GM12872 (cell line): Measurements from ENCODE around the gene ADARB2.

Source experiments
- TF ChIP-seq, protein P1 (sequence below): IDR thresholded peaks from 3 replicates; pipeline ENCODE4 v1.5.1; 2011; ENCODE audit warnings: low read depth, mild to moderate bottlenecking, low read length, moderate library complexity; ENCODE audit not compliant: insufficient read depth

The ADARB2 gene

DNA sequence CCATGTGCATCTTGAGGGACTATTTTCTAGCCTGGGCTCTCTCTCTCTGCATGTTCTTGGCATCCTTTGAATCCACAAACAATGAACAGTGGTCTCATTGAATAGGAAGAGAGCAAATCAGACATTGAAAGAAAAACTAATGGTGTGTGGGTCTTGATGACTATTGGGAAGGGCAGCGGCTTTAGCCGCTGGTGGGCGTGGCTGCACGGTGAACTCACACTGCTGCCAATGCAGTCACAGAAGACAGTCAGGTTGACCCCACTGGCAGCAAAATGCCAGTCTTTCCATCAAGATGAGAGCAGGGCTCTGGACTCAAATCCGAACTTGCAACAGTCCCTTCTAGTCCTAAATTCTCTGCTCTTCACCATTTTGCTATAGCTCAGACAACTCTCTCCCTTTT, 91.0 kb downstream of the ADARB2 start:
- TF ChIP-seq, protein P1, sequence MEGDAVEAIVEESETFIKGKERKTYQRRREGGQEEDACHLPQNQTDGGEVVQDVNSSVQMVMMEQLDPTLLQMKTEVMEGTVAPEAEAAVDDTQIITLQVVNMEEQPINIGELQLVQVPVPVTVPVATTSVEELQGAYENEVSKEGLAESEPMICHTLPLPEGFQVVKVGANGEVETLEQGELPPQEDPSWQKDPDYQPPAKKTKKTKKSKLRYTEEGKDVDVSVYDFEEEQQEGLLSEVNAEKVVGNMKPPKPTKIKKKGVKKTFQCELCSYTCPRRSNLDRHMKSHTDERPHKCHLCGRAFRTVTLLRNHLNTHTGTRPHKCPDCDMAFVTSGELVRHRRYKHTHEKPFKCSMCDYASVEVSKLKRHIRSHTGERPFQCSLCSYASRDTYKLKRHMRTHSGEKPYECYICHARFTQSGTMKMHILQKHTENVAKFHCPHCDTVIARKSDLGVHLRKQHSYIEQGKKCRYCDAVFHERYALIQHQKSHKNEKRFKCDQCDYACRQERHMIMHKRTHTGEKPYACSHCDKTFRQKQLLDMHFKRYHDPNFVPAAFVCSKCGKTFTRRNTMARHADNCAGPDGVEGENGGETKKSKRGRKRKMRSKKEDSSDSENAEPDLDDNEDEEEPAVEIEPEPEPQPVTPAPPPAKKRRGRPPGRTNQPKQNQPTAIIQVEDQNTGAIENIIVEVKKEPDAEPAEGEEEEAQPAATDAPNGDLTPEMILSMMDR = no peak

GRCh38 chr10:1645896-1646295, 91.4 kb downstream of the ADARB2 start:
- TF ChIP-seq, protein P1 = no peak

DNA sequence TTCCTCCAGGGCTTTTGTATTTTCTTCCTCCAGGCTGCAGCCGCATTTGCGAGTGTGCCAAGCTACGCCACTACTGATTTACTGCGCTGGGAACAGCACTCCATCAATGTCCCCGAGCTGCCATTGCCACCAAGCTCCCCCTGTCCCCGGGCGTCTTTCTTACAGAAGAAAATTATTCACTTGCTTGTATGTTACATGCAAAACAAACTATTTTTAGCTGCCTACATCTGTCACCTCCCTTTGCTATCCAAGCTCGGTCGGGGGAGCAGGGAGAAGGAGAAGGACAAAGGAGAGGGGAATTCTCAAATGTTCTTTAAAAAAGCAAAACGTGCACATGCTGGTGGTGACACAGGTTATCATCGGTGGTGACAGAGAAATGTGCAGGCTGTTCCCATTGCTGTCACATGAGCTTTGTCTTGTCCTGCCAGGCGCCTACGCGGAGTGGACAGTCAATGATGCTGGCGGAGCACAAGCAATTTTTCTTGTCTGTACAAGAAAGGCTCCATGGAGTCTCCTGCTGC, 93.1 kb downstream of the ADARB2 start:
- TF ChIP-seq, protein P1 = no peak

- TF ChIP-seq, protein P1 = no peak
Observed at GRCh38 chr10:1643908-1644179, 93.5 kb downstream of the ADARB2 start.

GRCh38 chr10:1643161-1643907, 94.0 kb downstream of the ADARB2 start:
- TF ChIP-seq, protein P1 = no peak

DNA sequence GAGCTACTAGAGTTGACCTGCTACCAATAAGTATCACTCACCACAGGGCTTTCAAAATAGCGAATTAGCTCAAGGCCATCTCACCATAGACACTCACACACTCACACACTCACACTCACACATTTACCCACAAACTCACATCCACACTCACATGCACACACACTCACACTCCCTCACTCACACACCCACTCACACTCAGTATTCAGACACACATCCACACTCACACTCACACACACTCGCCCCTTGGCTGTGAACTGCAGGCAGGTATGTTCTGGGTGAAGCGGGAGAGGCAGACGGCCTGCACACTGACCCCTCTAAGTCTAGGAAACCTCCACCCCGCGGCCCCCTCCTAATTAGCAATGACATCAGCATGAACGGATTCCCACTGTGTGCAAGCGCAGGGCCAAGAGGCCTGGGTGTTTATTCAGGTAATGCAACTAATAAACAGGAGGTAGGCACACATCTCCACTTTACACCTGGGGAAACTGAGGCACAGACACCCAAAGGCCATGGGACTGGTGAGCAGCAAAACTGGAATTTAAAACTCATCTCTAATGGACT, 94.6 kb downstream of the ADARB2 start:
- TF ChIP-seq, protein P1 = no peak

DNA sequence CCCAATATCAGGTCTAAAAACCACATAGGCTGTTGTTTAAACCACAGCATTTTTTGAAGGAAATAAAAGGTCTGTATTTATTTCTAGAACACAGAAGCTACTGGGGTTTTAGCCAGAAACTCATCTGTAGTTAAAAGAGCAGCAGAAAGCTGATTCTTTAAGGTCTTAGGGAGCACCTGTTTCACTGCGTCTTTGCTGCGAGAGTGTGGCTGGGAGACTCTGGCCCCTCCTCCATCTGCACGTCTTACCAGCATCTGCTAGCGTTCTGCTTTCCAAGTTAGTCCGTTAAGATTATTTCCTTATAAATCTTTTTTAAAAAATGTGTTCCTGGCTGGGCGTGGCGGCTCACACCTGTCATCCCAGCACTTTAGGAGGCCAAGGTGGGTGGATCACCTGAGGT, 95.9 kb downstream of the ADARB2 start:
- TF ChIP-seq, protein P1 = no peak
